ENCODE measurements around the gene FRMD4A.
"Not testable (repeated sequence)": the region's sequence is repeated elsewhere in the genome, so short reads cannot be mapped to it uniquely, and the experiment has no call there.

FRMD4A gene

DNA sequence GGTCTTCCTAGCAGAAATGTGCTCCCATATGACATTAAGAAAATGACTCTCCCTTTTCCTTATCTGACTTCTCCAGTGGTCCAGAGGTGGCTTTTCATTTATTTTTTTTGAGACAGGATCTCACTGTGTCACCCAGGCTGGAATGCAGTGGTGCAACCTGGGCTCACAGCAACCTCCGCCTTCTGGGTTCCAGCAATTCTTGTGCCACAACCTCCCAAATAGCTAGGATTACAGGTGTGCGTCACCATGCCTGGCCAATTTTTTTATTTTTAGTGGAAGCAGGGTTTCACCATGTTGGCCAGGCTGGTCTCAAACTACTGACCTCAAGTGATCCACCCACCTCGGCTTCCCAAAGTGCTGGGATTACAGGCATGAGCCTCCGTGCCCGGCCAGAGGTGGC lies 563.6 kb downstream of the FRMD4A start:
- DNase-seq, result not testable (repeated sequence)

GRCh38 chr10:13765641-13766341 lies 564.9 kb downstream of the FRMD4A start:
- no peak for DNase-seq

GRCh38 chr10:13761490-13762091 lies 569.1 kb downstream of the FRMD4A start:
- no peak for DNase-seq

DNA sequence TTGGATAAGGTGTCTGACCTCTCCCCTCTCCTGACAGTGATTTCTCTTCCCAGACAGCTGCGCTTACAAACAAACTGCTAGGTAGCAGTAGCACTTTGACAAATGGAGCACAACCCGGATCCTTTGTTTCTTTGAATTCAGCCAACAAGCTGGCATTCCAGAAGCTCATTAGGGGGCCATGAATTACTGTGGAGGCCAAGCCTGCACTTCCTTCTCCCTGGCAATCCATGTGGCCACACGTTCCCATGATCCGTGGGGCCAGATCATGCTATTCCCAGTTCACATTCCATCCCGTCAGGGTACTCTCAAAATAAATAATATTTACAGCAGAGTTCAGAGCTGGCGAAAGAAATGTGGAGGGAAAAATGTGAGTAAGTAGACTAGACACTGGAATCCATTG lies 571.6 kb downstream of the FRMD4A start:
- DNase-seq, result no peak

DNA sequence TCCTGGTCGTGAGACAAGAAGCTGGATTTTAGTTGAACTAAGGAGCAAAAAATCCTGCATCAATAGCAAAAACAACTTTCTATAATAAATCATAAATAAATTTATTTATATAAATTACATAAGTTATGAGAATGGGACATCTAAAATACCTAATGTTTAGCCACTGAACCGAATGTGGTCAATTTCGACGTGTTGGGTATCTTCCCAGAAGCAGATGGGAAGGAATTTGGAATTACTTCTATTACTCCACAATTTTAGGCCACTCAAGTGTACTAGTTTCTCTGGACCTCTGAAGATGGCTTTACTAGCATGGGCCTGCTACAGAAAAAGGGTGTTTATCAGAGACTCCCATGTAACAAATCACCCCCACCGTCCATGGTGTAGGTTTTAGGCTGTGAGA lies 572.0 kb downstream of the FRMD4A start:
- DNase-seq, result no peak

GRCh38 chr10:13758312-13758711 lies 572.4 kb downstream of the FRMD4A start:
- no peak for DNase-seq

- no peak for DNase-seq
These were observed 576.4 kb downstream of the FRMD4A start for GRCh38 chr10:13754277-13754676.

- no peak for DNase-seq
These were observed 579.4 kb downstream of the FRMD4A start for GRCh38 chr10:13751191-13751764.

GRCh38 chr10:13750299-13751190 lies 580.2 kb downstream of the FRMD4A start:
- DNase-seq, result no peak

GRCh38 chr10:13745271-13745670 lies 585.5 kb downstream of the FRMD4A start:
- no peak for DNase-seq

DNA sequence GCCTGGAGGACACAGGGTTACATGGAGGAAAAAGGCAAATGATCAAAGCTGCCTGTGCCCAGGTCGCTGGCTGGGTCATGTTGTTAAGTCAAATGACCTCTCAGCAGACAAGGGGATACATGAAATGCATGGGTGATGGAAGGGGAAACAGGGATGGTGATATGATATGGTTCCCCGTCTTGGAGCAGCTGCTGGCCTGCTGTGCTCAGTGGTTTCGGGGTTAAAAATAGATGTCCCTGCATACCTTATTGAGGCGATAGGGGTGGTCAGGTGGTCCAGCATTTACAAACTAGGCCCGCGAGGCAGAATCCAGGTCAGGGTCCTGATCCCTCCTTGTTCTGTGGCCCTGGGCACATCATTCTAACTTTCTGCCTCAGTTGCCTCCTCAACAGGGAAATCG lies 586.8 kb downstream of the FRMD4A start:
- DNase-seq, result no peak

DNA sequence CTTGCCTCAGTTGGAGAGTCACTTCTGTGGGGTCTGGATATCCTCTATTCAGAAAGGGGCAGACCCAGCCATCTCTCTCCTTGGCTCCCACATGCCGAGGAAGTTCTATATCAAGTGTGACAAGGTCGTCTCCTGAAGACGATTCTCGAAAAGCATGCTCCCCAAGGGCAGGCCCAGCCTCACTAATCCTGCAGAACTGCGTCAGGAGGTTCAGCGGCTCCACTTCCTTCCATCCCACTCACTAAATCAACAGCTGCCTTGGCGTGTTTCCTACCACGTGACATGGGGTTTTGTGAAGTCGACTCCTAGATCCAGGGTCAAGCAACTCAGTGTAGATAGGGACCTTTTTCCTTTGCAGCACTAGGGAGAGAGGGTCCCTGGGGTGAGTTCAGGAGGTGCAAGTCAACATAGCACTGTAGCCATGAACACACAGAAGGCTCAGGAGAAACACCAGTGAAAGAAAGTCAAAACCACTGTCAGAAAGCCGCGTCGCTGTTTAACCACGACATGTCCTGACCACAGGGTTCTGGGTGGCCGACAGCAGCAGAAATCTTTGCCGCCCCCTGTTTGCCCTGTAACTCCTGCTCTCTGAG lies 587.5 kb downstream of the FRMD4A start:
- DNase-seq, result no peak

DNA sequence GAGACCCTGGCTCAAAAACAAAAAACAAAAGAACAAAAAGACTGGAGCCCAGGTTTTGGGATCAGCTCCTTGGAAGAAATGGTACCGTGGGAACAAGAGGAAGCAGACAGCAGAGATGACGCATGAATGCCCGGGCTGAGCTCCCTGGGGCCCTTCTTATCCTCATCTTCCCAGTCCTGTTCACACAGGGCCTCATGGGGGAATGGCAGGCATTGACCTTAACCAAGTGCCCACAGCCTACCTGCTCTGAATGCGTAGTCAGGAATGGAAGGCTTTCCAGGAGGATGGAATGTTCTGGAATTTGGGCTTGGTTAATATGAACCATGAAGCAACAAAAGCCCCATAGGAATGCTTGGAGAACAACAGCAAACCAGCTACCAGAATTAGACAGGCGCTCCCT lies 589.3 kb downstream of the FRMD4A start:
- DNase-seq, result no peak

DNA sequence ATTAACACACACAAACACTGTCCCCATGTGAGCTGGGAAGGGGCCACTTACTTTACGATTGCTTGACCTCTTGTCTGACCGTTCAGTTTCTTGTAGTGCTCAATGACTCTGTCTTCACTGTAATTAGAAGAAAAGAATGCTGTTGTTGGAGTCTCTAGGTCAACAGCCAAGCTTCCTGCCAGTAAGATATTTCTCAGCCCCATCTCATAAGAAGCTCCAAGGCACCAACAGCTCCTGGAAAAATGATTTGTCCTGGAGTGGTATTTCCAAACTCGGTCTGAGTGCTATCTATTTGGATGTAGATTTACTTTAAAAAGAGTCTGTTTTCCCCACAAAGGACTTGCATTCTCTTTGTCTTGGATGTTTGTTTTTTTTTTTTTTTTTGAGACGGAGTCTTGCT lies 590.3 kb downstream of the FRMD4A start:
- DNase-seq, result no peak

- DNase-seq, result no peak
These were observed 591.5 kb downstream of the FRMD4A start for GRCh38 chr10:13739183-13739582.

DNA sequence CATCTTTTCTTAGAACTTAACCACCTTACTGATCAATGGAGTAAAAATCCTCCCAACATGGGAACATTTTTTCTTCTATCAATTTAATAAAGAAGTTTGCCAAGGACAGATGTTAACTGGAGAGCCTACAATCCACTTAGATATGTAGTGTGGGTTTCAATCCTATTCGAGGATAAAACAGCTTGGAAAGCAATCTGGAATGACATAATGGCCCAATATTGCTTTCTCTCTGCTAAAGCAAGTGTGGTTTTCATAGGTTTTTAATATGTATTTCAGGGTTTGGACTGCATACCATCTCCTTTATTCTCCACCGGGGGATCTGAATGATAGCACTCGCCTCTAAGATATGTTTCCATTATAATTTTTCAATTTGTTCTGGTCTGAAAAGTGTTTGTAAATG lies 594.2 kb downstream of the FRMD4A start:
- no peak for DNase-seq

GRCh38 chr10:13734151-13734550 lies 596.6 kb downstream of the FRMD4A start:
- no peak for DNase-seq

DNA sequence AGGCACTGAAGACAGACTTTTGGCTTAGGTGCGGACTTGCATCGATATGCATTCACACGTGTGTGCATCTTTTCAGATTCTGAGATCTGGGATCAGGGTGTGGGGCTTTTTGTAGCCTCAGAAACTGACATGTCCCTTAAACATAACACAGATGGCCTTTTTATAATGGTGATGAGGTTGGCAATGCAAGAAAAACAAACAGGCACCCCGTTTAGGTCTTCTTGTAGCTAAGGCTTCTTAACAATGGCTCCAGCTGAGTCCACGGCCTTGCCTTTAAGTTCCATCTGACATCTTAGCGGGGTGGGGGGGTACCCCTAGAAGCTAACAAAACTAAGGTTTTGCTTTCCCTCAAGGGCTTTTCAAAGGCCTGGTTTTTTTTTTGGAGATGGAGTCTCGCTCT lies 597.7 kb downstream of the FRMD4A start:
- no peak for DNase-seq

DNA sequence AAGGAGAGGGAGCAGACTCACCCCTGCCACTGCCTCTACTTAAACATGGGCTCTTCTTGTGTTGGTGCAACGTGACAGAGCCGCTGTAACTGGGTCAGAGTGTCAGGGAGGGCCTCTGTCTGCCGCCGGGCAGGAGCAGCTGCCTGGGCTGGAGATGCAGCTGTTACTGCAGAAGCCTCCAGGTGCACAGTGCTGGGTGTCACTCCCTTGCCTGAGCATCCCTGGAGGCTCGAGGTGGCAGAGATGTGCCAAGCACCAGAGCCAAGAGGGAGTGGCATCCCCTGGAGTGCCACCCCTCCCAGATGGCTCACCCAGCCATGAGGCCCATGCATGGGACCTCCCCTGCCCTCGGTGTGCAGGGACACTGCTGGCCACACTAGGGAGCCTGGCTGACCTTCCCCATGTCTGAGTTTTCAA lies 598.3 kb downstream of the FRMD4A start:
- DNase-seq, result no peak

DNA sequence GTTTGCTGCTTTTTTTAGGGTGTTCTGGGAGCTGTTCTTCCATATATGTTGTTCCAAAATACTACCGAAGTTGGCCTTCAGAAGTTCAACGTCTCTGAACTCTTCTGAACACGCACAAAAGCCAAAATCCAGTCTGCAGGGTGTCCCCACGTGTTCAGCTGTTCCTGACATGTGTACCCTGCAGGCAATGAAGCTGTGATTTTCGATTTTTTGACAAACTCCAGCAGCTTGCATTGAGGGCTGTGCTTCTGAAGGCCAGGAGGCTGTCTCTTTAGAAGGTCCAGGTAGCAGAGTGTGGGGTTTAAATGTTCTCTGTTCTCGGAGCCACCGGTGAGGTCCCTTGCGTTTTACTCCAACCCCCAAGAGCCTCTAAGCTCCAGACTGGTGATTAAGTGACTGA lies 598.9 kb downstream of the FRMD4A start:
- no peak for DNase-seq

GRCh38 chr10:13730956-13731355 lies 599.8 kb downstream of the FRMD4A start:
- no peak for DNase-seq

- no peak for DNase-seq
These were observed 600.4 kb downstream of the FRMD4A start for GRCh38 chr10:13730306-13730652.

DNA sequence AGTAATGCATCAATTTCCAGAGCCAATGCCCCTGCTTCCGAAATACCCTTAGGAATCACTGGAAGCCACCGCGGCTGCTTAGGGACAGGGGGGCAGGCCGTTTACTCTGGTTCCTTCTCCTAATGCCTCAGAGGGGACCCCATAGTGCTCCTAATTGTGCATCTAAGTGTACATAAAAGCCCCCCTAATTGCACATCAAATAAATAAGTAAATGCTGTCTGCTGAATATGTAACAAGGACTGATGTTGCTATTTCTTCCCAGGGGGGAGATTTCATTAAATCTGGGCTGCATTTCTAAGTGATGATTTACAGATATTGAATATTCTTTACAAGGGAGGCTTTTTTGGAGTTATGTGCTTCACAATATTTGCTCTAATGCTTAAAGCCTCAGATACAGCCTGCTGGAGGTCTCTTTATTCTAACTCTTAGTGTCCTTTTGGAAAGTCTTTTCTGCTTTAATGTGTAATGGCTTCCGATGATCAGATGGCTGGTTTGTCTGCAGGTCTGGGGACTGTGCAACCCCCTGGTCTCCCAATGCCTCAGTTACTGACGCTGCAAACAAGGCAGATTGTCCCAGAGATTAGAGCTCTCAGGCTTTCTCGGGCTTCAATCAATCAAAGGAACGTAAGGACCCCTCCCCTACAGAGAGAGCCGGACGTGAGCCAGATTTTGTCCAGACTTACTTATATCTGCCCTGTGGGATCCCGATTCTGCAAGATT lies 601.0 kb downstream of the FRMD4A start:
- DNase-seq, result no peak
